Measurements from ENCODE around the gene CLDN17. TPM values are rescaled to one million over a fixed set of nuclear protein-coding genes. Genes with fewer than 3 reads are reported as not detected.

CLDN17 gene
- total and polyA plus RNA-seq, 2 donors (not counting 3 experiments of a cell fraction or from before 2014, with no cell fraction given), result not detected

- no peak for DNase-seq (ENCODE audit: low read depth, low spot score)
- H3K79me2 ChIP-seq (ENCODE audit: control insufficient read depth, insufficient read depth, low read length), result no peaks in the 10 kb centered on the region
- H3K27me3 ChIP-seq (ENCODE audit: control insufficient read depth in 2 of 2, insufficient read depth in 2 of 2, low read length in 2 of 2), result no peaks in the 10 kb centered on the region
- dilution Hi-C loops (cut with MboI; ENCODE audit: extremely low pct_ligation_motif_present, low sequenced_read_pairs) (no loop called here), intact Hi-C loops (cut with micrococcal nuclease) (no loop called here)
- H3K9me1 ChIP-seq (replicated peaks; ENCODE audit: control insufficient read depth, extremely low read depth, insufficient read depth, low read length), result no peaks in the 10 kb centered on the region
- FAIRE-seq, result no peak
- H3K9ac ChIP-seq (replicated peaks; ENCODE audit: extremely low read depth, insufficient read depth, low read length), result no peak overlapping the region
- no peaks in the 10 kb centered on the region for H3K9me3 ChIP-seq (replicated peaks; ENCODE audit: control insufficient read depth, insufficient read depth, low read length)
- no peaks in the 10 kb centered on the region for H3K4me1 ChIP-seq (ENCODE audit: control insufficient read depth, extremely low read depth, insufficient read depth, low read length)
- H3K4me2 ChIP-seq (ENCODE audit: insufficient read depth, low read length), result no peak overlapping the region
- H3K4me3 ChIP-seq (replicated peaks in 1 of 3; ENCODE audit: insufficient read depth in 1 of 3, low read depth in 1 of 3, low read length in 3 of 3), result no peak overlapping the region
- no peaks in the 10 kb centered on the region for H4K20me1 ChIP-seq (replicated peaks; ENCODE audit: control insufficient read depth, extremely low read depth, insufficient read depth, low read length)
- ChIA-PET CTCF (no interaction called here), POLR2A (no interaction called here)
- H3K36me3 ChIP-seq (ENCODE audit: control insufficient read depth in 2 of 2, extremely low read depth in 1 of 2, insufficient read depth in 2 of 2, low read length in 2 of 2), result no peaks in the 10 kb centered on the region
- no peak for TF ChIP-seq POLR2A (IDR thresholded peaks at IDR 0.05; ENCODE audit: low read depth, low read length)
- TF ChIP-seq MAX (IDR thresholded peaks at IDR 0.05; ENCODE audit: insufficient read depth, insufficient read length), result no peak
- no peak for TF ChIP-seq POLR2AphosphoS5 (IDR thresholded peaks at IDR 0.05; ENCODE audit: insufficient read depth, low read depth, low read length)
- TF ChIP-seq JUN (IDR thresholded peaks at IDR 0.05; ENCODE audit: borderline replicate concordance, insufficient read depth, insufficient read length, low read depth), result no peak
- no peak for TF ChIP-seq MYC (IDR thresholded peaks at IDR 0.05; ENCODE audit: low read depth, low read length)
- no peak for TF ChIP-seq CTCF (IDR thresholded peaks at IDR 0.05; ENCODE audit: extremely low read depth in 1 of 2, insufficient read depth in 1 of 2, low read depth in 1 of 2, low read length in 2 of 2)
- TF ChIP-seq GATA2 (IDR thresholded peaks at IDR 0.05; ENCODE audit: insufficient read depth, insufficient read length, low read depth, low read length), result no peak
- TF ChIP-seq EZH2 (IDR thresholded peaks at IDR 0.05; ENCODE audit: borderline replicate concordance, low read depth, low read length, severe bottlenecking), result no peak
- no peak for TF ChIP-seq FOS (IDR thresholded peaks at IDR 0.05; ENCODE audit: borderline replicate concordance, insufficient read depth, low read length)
- no peak overlapping the region for H2AFZ ChIP-seq (ENCODE audit: low read depth, low read length)
- no TSS peak for BruUV-seq (replicated peaks)
- H3K27ac ChIP-seq (ENCODE audit: insufficient read depth, low read depth, low read length), result no peak overlapping the region
These were observed 23.9 kb upstream of the CLDN17 start for GRCh38 chr21:30190554-30190953.
